GM12873 (cell line): ENCODE results near the gene KERA.

Experiments used
- TF ChIP-seq, protein P1 (sequence below): IDR thresholded peaks from 2 replicates; pipeline ENCODE4 v1.5.1; 2012; ENCODE audit warnings: low read depth, mild to moderate bottlenecking, moderate library complexity, low read length, control low read depth; ENCODE audit not compliant: insufficient read depth; ENCODE audit errors: missing control alignments

Gene KERA

DNA sequence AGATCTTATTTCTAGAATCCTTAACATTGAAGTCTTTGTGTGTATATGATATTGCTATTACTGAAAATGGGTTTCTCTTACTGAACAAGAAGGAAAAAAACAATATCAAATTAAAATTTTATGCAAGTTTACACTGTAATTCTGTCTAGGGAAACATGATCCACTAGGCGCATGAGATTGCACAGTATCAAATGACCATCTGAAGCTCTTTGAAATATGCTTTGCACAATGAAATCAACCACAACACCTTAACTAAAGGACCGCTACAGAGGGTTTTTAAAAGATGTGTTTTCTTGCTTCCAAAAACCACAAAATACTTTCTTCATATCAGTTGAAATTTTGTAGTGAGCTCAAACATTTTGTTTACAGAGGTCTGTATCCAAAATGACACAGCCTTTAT, 15.1 kb upstream of the KERA start:
- TF ChIP-seq, protein P1, sequence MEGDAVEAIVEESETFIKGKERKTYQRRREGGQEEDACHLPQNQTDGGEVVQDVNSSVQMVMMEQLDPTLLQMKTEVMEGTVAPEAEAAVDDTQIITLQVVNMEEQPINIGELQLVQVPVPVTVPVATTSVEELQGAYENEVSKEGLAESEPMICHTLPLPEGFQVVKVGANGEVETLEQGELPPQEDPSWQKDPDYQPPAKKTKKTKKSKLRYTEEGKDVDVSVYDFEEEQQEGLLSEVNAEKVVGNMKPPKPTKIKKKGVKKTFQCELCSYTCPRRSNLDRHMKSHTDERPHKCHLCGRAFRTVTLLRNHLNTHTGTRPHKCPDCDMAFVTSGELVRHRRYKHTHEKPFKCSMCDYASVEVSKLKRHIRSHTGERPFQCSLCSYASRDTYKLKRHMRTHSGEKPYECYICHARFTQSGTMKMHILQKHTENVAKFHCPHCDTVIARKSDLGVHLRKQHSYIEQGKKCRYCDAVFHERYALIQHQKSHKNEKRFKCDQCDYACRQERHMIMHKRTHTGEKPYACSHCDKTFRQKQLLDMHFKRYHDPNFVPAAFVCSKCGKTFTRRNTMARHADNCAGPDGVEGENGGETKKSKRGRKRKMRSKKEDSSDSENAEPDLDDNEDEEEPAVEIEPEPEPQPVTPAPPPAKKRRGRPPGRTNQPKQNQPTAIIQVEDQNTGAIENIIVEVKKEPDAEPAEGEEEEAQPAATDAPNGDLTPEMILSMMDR = no peak

DNA sequence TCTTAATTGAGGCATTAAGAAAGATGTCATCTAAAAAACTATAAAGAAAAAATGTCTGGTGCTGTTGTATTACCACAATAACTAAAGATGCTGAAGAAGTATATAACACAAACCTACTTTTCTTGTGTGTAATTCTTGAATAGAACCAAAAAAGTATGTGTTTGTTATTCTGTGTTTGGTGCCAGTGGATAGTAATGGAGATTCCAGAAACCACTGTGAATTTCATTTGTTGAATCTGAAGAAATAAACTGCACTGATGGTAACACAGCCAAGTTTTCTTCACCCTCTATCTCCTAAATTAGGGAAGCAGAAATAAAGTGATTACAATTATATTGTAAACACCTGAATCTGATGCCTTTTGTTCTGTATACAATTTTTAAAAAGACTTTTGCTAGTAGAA, 13.1 kb upstream of the KERA start:
- TF ChIP-seq, protein P1 = no peak

DNA sequence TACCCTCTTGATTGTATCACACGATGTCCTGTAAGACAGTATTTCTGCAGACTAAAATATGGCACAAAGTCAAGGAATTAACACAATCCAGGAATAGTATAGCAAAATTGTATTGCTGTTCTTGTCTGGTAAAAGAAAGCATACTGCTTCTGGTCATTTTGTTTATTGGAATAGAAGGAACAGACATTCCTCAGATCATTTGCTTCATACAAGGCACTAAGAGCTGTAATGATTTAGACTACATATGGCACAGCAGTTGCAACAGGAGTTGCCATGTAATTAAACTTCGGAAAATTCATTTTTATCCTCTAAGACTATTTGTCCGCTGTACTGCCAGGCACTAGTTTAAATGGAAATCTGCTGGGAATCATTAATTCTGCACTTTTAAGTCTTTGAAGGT, 7.6 kb upstream of the KERA start:
- TF ChIP-seq, protein P1 = no peak

DNA sequence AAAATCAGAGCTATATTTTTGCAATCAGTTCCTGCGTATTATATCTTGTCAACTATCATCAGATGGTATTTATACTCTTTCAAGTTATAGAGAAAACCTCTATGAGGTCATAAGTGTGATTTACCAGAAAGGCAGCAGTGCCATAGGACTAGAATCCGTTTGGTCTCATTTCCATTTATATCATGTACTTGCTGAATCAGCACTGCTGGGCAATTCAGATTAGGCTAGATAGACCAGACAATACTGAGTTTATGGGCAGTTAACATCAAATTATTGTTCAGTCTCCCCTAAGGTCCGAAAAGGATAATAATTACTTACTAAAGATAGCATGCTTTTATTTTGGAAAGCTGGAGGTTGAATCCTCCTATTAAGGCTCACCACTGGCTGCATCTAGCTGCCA, 6.8 kb upstream of the KERA start:
- TF ChIP-seq, protein P1 = no peak

DNA sequence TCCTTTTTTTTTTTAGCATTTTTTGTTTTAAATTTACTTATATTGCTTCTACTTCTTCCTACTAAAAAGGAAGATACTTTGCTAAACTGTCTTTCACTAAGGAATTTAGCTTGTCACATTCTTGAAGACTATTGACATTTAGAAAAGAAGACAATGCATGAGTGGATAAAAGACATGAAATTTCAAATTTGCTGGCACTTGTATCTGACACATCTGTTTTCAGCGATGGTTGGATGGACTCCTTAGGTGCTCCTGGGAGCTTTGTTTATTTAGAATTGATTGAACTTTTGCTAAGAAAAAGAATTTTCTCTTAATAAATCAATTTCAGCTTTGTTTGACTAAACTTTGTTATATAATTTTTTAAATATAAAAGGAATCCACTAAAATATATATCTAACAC, 3.3 kb upstream of the KERA start:
- TF ChIP-seq, protein P1 = no peak

DNA sequence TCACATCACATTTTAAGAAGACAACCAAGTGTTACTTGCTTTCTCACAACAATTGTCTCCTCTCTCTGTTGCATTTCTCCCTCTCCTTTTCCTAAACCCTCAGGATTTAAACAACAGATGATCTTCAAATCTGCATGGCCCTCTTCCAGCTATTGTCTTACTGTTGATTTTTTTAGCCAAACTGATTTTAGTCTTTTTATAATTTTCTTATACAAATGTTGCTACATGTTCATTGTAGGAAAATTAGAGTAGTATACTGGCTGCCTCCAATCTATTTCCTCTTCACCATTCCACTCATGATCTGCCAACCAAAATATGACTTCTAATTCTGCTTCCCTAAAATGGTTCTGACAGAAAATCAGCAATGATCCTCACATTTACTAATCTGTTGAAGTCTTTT, 1.4 kb upstream of the KERA start:
- TF ChIP-seq, protein P1 = no peak

DNA sequence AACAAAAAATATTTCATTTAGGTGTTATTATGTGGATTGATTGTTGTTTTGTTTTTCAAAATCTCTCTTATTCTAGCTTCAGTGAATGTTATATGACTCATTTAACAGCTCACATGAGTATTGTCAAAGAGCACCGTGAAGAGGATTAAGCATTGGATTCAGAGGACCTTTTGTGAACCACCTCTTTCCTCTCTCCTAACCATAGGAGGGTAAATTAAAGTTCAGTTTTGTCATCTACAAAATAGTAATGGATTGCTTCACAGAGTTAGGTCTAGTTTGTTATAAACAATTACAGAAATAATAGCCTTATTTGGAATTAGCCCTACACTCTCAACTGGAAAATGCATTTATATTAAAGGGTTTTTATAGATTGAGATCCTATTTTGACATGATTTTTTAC, 962 bp upstream of the KERA start:
- TF ChIP-seq, protein P1 = no peak
